Stimulated activated CD8-positive, alpha-beta memory T cell treated with anti-CD3 and anti-CD28 coated beads, Interleukin-2, amount 100 ng/mL, for 1 hour (primary cell): ENCODE measurements around the gene GMPR.

Experiments
- DNase-seq, 2 donors: peaks; one replicate each; pipeline ENCODE4 v3.0.0-alpha.2; 2020; ENCODE audit warnings: low read depth in 2 of 2

Gene GMPR

DNA sequence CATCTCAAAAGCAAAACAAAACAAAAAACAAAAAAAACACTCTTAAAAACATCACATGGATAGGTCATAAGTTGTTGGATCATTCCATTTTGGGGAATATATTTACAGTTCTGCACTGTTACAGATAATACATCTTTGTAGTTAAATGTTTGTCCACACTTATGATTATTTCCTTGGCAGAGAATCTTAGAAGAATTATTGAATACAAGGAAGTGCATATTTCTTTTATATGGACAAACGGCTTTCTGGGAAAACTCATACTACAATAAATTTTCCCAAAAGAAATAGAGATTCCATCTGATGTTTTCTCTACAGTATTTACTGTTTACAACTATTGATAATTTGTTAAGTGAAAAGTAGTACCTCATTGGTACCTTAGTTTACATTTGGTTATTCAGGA is 33.8 kb downstream of the GMPR start:
- no peak for DNase-seq

GRCh38 chr6:16273256-16273655 is 34.9 kb downstream of the GMPR start:
- DNase-seq = no peak

DNA sequence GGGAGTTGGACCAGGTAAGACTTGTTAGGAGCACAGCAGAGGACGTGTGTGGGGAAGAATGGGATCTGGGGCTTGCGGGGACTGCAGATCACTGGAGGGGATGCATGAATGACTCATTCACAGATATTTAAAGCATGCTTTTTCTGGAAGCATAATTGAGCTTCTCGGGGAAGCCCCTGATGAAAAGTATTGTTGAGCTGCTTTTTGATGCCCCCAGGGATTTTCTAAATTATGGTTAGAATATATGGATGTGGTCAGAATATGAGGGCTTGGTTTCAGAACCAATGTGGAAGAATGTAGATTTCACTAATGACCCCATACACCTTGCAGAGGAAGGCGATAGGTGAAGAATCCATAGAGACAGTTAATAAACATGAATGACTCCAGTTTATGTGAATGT is 36.1 kb downstream of the GMPR start:
- DNase-seq = no peak

DNA sequence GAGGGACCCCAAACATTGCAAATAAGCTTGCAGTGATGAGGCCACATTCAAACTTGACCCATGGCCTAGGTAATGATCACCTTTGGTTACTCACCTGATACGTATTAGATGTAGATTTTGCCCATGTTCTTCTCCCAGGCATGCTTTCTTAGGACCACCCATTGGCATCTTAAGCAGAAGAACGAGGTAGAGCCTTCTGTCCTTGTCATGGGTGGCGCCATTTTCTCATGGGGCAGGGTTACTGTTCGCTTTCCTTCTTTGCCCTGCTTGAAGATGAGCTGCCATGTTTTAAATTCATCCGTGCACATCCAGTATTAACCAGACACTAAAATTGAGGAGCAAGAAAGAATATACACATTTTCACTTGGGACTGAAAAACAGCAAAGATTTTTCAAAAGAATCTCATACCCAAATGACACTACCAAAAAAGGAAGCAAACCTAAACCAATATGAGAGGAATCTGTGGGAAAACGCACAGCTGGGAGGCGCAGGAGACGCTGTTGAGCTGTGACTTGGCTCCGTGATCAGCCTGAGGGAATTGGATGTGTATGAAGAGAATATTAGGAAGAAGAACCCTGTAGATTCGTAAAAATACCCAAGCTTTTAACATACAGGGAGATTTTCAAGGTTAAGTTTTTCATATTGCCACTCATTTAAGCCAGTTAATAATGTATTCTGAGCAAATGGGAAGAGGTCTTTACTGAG is 36.6 kb downstream of the GMPR start:
- DNase-seq = no peak

DNA sequence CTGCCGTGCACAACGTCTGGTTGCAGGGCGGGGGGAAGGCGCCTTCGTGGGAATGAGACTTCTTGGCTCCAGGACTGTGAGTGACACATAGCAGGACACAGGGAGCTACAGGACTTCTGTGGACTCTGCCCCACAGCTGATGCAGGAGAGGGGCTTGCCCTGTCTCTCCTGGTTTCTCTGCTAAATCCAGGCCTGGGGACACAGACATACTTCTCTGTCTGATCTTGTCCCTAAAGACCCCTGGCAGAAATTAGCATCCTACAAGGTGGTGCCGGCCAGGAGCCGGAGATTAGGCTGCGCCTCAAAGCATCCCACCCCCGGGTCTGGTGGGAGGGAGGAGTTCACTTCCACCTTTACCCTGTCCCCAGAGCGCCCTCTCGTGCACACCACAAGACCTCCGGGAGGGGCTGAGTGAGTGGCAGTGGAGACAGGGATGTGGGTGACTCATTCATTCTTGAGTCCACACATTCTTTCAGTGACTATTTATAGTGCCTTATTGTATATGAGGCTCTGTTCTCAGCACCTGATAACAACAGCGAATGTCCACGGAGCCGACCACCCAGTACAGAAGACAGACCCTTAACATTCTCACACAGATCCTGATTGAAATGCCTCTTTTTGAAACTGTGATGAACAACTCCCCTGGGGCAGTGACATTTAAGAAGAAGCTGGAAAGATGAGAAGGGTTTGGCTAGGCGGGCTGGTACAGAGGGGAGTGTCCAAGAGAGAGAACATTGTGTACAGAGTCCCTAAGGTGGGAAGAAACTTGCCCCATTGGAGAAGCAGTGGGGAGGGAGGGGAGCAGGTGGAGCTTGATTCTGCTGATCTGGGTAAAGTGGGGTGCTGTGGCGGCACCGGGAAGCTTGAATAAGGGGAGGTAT is 39.0 kb downstream of the GMPR start:
- no peak for DNase-seq

DNA sequence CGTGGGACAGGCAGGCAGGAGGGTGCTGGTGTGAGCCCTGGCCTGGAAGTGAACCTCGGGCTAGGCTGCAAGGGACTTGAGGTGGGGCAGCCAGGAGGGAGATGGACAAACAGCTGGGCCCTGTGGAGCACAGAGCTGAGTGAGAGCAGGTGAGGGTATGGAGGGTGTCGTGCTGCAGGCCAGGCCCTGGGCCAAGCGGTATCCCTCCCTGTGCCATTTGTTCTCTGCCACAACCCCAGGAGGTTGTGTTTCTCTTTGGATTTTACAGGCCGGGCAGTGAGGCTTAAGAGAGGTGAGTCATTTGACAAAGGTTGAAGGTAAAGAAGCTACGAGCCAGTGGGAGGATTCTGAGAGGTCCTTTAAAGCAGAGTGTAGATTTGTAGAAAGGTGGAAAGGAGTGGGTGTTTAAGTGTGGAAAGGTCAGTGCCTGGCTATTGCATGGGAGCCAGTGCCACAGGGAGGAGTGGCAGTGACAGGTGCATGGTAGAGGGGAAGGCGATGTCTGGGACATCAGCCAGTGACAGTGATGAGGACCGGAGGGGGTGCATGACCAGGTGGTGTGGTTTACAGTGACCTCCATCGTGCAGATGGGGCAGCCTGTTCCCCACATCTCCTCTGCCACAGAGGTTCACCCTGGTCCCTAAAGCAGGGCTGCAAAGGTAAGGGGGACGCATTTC is 39.8 kb downstream of the GMPR start:
- no peak for DNase-seq

DNA sequence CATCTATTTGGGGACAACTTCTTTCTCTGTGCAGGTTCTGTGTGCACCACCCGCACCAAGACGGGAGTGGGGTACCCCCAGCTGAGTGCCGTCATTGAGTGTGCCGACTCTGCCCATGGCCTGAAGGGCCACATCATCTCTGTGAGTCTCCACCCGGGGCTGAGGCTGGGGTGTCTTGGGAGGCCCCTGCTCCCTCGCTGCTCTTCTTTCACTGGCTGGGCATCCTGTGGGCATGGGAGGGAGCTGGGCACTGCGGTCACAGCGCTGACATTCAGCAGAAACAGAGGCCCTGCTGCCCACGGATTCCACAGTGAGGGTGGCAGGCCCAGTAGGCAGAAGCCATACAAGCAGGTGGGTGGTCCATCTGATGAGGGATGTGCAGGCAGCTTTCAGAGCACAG is 40.4 kb downstream of the GMPR start:
- no peak for DNase-seq

GRCh38 chr6:16279243-16279642 is 40.9 kb downstream of the GMPR start:
- DNase-seq = no peak

GRCh38 chr6:16282370-16282769 is 44.0 kb downstream of the GMPR start:
- no peak for DNase-seq

- DNase-seq = no peak
Observed at GRCh38 chr6:16284472-16284871, 46.1 kb downstream of the GMPR start.

GRCh38 chr6:16285467-16286150 is 47.2 kb downstream of the GMPR start:
- no peak for DNase-seq

- DNase-seq = no peak
Observed at GRCh38 chr6:16286151-16286522, 47.8 kb downstream of the GMPR start.

- no peak for DNase-seq
Observed at GRCh38 chr6:16288163-16288562, 49.8 kb downstream of the GMPR start.

- DNase-seq = no peak
Observed at GRCh38 chr6:16291739-16292138, 53.4 kb downstream of the GMPR start.

DNA sequence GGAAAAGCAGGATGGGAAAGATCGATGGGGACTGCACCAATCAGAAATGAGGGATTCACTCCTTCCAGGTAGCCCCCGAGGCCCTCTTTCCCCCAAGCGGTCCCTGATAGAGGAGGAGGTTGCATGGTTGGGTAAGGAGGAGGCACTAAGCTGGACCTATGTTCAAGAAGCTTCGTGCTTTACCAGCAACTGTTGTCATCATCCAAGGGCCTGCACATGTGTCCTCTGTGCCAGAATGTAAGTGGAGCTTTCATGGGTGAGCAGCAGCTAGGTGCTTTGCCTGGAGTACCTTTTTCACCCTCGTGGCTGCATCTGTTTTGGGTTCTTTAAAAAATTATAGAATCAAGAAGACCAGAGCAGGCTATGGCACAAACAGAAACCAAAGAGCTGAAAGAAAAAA is 54.0 kb downstream of the GMPR start:
- no peak for DNase-seq

DNA sequence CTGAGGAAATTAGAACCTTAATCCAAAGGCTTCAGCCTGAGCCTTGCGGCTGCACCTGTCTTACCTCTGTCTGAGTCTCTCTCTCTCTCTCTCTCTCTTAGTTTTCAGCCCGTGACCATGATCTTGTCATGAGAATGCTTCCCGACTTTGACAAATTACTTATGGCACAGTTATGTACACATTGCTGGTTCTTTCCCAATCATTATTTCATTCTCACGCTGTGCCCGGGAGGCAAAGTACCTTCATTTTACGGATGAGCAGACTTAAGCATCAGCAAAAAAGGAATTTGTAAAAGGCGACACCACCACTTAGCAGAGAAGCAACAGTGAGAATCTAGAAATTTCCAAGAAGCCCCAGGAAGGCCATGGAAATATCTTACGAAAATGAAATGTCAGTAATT is 54.6 kb downstream of the GMPR start:
- no peak for DNase-seq

DNA sequence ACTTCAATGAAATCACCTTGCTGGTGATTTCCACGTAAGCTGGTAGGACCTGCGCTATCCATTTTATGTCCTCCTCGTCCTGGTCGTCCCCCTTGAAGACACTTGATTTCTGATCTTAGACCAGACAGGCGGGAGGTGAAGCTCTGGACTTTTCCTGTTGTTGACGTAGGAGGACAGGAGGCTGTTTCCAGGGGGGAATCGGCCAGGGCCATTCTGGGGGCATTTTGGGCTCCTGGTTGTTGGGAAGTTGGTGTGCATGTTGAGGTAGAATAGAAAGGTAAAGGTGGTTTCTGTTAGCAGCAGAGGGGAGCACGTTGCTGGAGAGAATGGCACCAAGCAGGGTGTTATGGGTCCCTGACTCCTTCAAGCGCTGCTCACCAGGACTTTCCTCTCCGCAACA is 56.0 kb downstream of the GMPR start:
- no peak for DNase-seq

DNA sequence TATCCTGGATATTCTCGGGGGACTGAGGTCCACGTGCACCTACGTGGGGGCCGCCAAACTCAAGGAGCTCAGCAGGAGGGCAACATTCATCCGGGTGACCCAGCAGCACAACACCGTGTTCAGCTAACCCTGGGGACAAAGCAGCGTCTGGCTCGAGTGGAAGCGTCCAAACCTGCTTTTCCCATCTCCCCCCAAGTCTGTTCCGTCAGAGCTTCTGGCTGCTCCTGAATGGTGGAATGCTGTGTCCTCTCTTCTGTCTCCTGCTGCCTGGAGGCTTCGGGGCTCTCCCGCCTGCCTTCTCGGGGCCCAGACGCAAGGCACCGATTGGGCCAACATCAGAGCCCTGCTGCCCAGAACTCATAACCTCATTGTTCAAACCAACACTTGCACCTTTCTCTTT is 56.7 kb downstream of the GMPR start:
- DNase-seq = no peak

DNA sequence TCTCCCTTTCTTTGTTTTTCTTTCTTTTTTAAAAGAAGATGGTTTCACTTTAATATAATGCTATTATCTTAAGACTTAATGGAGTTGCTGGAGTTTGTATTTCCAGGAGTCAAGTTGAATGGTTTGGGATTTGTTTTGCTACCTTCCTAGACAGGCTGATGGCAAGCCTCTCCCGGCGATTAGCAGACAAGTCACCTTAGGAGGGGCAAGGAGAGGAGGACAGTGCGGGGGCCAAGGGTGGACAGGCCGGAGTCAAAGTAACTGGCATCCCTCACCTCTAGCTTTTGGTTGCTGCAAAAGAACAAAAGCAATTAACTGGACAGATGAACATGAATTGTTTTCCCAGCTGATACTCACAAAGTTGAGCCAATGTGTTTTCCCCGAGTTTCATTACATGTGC is 57.1 kb downstream of the GMPR start:
- no peak for DNase-seq

GRCh38 chr6:16296061-16296670 is 57.8 kb downstream of the GMPR start:
- no peak for DNase-seq

GRCh38 chr6:16299861-16300260 is 61.5 kb downstream of the GMPR start:
- no peak for DNase-seq

DNA sequence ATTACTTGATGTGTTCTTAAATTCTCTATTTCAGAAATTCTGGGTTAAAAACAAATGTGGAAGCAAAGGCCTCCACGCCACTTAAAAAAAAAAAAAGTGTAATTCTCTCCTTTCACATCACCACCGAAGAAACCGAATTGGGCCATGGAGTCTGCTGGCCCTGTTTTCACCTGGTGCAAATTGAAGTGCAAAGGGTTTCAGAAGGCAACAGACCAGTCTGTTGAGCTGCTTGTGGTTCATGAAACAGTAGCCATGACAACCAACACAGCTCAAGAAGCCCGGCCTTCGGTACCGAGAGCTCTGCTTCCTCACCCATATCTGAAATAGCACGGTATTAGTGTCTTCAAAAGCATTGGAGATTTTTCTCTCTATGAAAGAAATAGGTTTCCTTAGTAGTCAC is 63.1 kb downstream of the GMPR start:
- DNase-seq = no peak
